ENCODE results near the gene TECR.
A peak's percentile ranks its signal among the peaks of the same experiment; 100 is the strongest.
"Not testable (repeated sequence)": the region's sequence is repeated elsewhere in the genome, so short reads cannot be mapped to it uniquely, and the experiment has no call there.

Gene TECR

GRCh38 chr19:14562660-14563589, 33.5 kb downstream of the TECR start:
- DNase-seq: no peak

GRCh38 chr19:14563590-14563926, 34.2 kb downstream of the TECR start:
- DNase-seq: no peak

GRCh38 chr19:14563989-14564651, 34.7 kb downstream of the TECR start:
- no peak for DNase-seq

- not testable (repeated sequence) for DNase-seq
Observed at GRCh38 chr19:14564652-14565297, 35.4 kb downstream of the TECR start.

- no peak for DNase-seq
Observed at GRCh38 chr19:14565298-14565679, 35.9 kb downstream of the TECR start.

- no peak for DNase-seq
Observed at GRCh38 chr19:14565765-14566711, 36.6 kb downstream of the TECR start.

GRCh38 chr19:14566712-14567077, 37.3 kb downstream of the TECR start:
- no peak for DNase-seq

- DNase-seq: no peak
Observed at GRCh38 chr19:14567079-14567478, 37.7 kb downstream of the TECR start.

GRCh38 chr19:14570864-14571527, 41.6 kb downstream of the TECR start:
- no peak for DNase-seq

GRCh38 chr19:14571695-14572490, 42.5 kb downstream of the TECR start, which contains the start of gene NDUFB7:
Gene NDUFB7, minus strand, starts transcription at chr19:14572066. Its CDS starts 66 bp downstream, at chr19:14572000.
- DNase-seq: peak; percentile 96

- DNase-seq: no peak
Observed at GRCh38 chr19:14575428-14575980, 46.1 kb downstream of the TECR start.

- DNase-seq: no peak
Observed at GRCh38 chr19:14576363-14576762, 47.0 kb downstream of the TECR start.

- DNase-seq: no peak
Observed at GRCh38 chr19:14577264-14577663, 47.9 kb downstream of the TECR start.

GRCh38 chr19:14577885-14578427, 48.6 kb downstream of the TECR start:
- DNase-seq: no peak

- no peak for DNase-seq
Observed at GRCh38 chr19:14580623-14581237, 51.3 kb downstream of the TECR start.

GRCh38 chr19:14582894-14583340, 53.5 kb downstream of the TECR start, which contains the start of gene CLEC17A:
Gene CLEC17A, plus strand, starts transcription at chr19:14583084. Its CDS starts 77 bp downstream, at chr19:14583161.
- no peak for DNase-seq

GRCh38 chr19:14584372-14584771, 55.0 kb downstream of the TECR start:
- DNase-seq: not testable (repeated sequence)

GRCh38 chr19:14585187-14585586, 55.8 kb downstream of the TECR start:
- DNase-seq: peak; percentile 20

- DNase-seq: not testable (repeated sequence)
Observed at GRCh38 chr19:14589433-14589832, 60.0 kb downstream of the TECR start.

- DNase-seq: no peak
Observed at GRCh38 chr19:14595558-14595957, 66.2 kb downstream of the TECR start.

Measured in NCI-H226 (cell line).